ENCODE measurements around the gene NACA2. TPM values are rescaled to one million over a fixed set of nuclear protein-coding genes. Genes with fewer than 3 reads are reported as not detected.
"Not testable (repeated sequence)": the region's sequence is repeated elsewhere in the genome, so short reads cannot be mapped to it uniquely, and the experiment has no call there.

The NACA2 gene
- total RNA-seq, 2 experiments from 2014 or later = not detected

DNA sequence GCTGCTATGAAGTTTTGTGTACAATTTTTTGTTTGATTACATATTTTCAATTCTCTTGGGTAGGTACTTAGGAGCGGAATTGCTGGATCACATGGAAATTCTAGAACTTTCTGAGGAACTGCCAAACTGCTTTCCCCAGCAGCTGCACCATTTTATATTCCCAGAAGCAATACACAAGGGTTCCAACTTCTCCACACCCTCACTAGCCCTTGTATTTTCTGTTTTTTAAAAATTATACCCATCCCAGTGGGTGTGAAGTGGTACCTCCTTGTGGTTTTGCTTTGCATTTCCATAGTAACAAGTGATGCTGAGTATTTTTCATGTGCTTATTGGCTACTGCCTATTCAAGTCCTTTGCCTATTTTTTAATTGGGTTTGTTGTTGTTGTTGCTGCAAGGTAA, 20.9 kb downstream of the NACA2 start:
- ChIA-PET POLR2A (no interaction called here), CTCF (no interaction called here)
- Mint-ChIP-seq H3K27me3 (no peaks in the 10 kb centered on the region), H3K9me3 (peaks cover 12% of the 10 kb centered on the region), H3K4me1 (ENCODE audit: low read depth) (peaks cover 4% of the 10 kb centered on the region), H3K4me3 (no peak overlapping the region), H3K27ac (no peak overlapping the region), H3K36me3 (no peaks in the 10 kb centered on the region)
- no peak for DNase-seq
- intact Hi-C loops (cut with micrococcal nuclease) = no loop called here

DNA sequence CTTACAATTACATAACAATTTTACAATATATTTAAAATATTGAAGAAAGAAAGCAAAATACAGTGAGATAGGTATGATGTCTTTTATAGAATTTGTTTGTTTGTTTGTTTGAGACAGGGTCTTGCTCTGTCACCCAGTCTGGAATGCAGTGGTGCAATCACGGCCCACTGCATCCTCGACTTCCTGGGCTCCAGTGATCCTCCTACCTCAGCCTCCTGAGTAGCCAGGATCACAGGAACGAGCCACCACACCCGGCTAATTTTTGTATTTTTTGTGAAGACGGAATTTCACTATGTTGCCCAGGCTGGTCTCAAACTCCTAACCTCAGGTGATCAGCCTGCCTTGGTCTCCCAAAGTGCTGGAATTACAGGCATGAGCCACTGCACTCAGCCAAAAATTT, 21.5 kb downstream of the NACA2 start:
- H3K27me3 Mint-ChIP-seq; DNase-seq; H3K27ac Mint-ChIP-seq; H3K4me1 Mint-ChIP-seq (ENCODE audit: low read depth); CTCF ChIA-PET; H3K36me3 Mint-ChIP-seq; intact Hi-C loops (cut with micrococcal nuclease); H3K4me3 Mint-ChIP-seq; POLR2A ChIA-PET: not testable (repeated sequence)
- peaks cover 12% of the 10 kb centered on the region for H3K9me3 Mint-ChIP-seq

DNA sequence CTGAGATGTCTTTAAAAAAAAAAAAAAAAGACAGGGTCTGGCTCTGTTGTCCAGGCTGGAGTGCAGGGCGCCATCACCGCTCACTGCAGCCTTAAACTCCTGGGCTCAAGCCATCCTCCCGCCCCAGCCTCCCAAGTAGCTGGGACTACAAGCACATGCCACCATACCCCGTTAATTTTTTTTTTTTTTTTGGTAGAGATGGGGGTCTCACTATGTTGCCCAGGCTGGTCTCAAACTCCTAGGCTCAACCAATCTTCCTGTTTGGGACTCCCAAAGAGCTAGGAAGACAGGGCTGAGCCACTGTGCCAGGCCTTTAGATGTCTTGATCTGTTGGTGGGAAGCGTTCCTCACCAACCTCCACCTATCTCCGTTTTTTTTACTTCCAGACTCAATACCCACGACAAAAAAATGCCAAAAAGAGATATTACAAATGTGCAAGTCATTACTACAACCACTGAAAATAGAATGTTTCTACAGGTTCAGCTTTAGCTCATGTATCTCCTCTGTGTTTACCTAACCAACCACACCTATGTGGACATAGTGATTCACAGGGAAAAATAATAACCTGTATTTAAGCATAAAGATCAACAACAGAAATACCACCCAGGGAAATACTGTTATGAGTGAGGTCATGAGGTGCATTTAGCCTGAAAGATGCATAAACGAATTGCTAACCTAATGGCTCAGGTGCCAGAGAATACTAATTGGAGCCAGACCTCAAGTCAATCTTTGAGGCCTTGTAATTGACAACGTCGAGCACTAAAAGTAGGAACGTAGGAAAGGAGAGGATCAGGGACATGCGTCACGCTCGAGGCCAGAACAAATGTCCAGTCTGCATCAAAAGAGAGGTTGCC, 22.6 kb downstream of the NACA2 start:
- peaks cover 12% of the 10 kb centered on the region for H3K9me3 Mint-ChIP-seq
- H3K4me3 Mint-ChIP-seq = no peak overlapping the region
- ChIA-PET CTCF (interaction anchor here (1.1 kb wide), 1 partner anchor 156 kb away, joined by 3 read pairs; no protein-coding TSS in a partner anchor), POLR2A (no interaction called here)
- peaks cover 4% of the 10 kb centered on the region for H3K4me1 Mint-ChIP-seq (ENCODE audit: low read depth)
- no peak for DNase-seq
- no peaks in the 10 kb centered on the region for H3K36me3 Mint-ChIP-seq
- H3K27me3 Mint-ChIP-seq = no peaks in the 10 kb centered on the region
- H3K27ac Mint-ChIP-seq = no peak overlapping the region
- intact Hi-C loops (cut with micrococcal nuclease) = no loop called here

DNA sequence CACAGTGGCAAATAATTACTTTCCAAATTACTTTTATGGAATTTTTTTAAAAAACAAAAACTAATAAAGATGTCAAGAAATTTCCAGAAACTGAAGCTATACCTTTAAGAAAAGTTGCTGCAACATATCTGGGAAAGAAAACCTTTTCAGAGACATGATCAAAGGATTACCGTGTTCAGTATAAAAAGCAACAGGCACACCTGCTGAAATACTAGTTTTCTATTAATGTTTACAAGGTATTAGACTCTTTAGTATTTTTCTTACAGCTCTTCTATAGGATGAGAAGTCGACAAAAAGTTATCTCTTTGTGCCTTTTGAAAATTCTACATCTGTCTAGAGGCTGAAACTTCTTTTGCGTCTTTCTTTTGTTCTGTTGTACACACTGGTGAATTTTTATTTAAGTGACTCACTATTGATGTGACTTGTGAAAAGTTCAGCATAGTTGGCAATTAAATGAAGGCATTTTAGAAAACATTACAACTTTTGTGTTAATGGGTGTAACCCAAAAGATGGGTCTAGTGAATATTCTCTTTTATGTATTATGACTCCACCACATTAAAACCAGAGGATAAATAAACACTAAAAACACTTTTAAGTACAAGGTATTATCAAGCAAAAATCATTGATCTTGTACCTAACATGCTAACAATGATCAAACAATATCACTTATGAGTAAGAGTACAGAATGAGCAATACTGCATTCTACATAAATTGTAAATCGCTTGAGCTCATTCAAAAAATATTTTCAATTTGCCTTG, 23.8 kb downstream of the NACA2 start:
- Mint-ChIP-seq H3K4me3 (no peak overlapping the region), H3K27ac (no peak overlapping the region), H3K9me3 (peaks cover 12% of the 10 kb centered on the region), H3K36me3 (no peaks in the 10 kb centered on the region), H3K27me3 (no peaks in the 10 kb centered on the region), H3K4me1 (ENCODE audit: low read depth) (peaks cover 4% of the 10 kb centered on the region)
- DNase-seq = no peak
- ChIA-PET POLR2A (no interaction called here), CTCF (interaction anchor here (0.6 to 1.1 kb wide), 2 partner anchors 68 to 155 kb away, joined by 3 read pairs; no protein-coding TSS in a partner anchor)
- intact Hi-C loops (cut with micrococcal nuclease) = no loop called here

DNA sequence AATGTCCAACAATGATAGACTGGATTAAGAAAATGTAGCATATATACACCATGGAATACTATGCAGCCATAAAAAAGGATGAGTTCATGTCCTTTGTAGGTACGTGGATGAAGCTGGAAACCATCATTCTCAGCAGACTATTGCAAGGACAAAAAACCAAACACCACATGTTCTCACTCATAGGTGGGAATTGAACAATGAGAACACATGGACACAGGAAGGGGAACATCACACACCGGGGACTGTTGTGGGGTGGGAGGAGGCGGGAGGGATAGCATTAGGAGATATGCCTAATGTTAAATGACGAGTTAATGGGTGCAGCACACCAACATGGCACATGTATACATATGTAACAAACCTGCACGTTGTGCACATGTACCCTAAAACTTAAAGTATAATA, 24.6 kb downstream of the NACA2 start:
- H3K4me1 Mint-ChIP-seq (ENCODE audit: low read depth); H3K36me3 Mint-ChIP-seq; POLR2A ChIA-PET; H3K27ac Mint-ChIP-seq; H3K27me3 Mint-ChIP-seq; H3K4me3 Mint-ChIP-seq; intact Hi-C loops (cut with micrococcal nuclease); DNase-seq: not testable (repeated sequence)
- CTCF ChIA-PET = interaction anchor here (0.6 kb wide), 1 partner anchor 68 kb away, joined by 3 read pairs; no protein-coding TSS in a partner anchor
- peaks cover 12% of the 10 kb centered on the region for H3K9me3 Mint-ChIP-seq

DNA sequence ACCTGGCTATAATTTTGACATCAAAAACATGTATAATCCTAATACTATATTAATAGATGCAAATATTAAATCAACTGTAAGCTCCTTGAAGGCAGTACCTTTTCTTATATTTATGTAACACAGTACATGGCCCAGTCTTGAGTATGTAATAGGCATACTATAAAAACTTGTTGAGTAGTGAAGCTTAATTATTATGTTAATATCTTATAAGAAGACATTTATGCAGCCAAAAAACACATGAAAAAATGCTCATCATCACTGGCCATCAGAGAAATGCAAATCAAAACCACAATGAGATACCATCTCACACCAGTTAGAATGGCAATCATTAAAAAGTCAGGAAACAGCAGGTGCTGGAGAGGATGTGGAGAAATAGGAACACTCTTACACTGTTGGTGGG, 25.2 kb downstream of the NACA2 start:
- intact Hi-C loops (cut with micrococcal nuclease); H3K36me3 Mint-ChIP-seq; H3K4me3 Mint-ChIP-seq; H3K9me3 Mint-ChIP-seq; H3K27ac Mint-ChIP-seq; H3K27me3 Mint-ChIP-seq; DNase-seq; POLR2A ChIA-PET; H3K4me1 Mint-ChIP-seq (ENCODE audit: low read depth): not testable (repeated sequence)
- CTCF ChIA-PET = interaction anchor here (1.2 kb wide), 1 partner anchor 9 kb away, joined by 3 read pairs; no protein-coding TSS in a partner anchor

DNA sequence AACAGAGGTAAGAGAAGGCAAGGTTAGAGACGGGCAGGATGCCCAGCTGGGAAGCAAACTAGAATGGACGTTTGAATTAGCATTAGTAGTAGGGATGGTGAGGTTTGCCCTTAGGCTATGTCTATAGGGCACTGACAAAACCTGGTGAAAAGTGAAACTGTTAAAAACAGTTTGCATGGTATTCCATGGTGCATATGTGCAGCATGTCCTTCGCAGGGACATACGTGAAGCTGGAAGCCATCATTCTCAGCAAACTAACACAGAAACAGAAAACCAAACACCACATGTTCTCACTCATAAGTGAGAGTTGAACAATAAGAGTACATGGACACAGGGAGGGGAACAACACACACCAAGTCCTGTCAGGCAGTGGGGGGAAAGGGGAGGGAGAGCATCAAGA, 25.8 kb downstream of the NACA2 start:
- H3K27me3 Mint-ChIP-seq = peaks cover 4% of the 10 kb centered on the region
- POLR2A ChIA-PET = no interaction called here
- H3K36me3 Mint-ChIP-seq = no peaks in the 10 kb centered on the region
- CTCF ChIA-PET = interaction anchor here (0.6 to 1.2 kb wide), 3 partner anchors 10 to 56 kb away, joined by 3 read pairs; no protein-coding TSS in a partner anchor
- peaks cover 3% of the 10 kb centered on the region for H3K9me3 Mint-ChIP-seq
- H3K4me3 Mint-ChIP-seq = no peak overlapping the region
- H3K4me1 Mint-ChIP-seq (ENCODE audit: low read depth) = peaks cover 4% of the 10 kb centered on the region
- no peak overlapping the region for H3K27ac Mint-ChIP-seq
- DNase-seq = no peak
- intact Hi-C loops (cut with micrococcal nuclease) = no loop called here

DNA sequence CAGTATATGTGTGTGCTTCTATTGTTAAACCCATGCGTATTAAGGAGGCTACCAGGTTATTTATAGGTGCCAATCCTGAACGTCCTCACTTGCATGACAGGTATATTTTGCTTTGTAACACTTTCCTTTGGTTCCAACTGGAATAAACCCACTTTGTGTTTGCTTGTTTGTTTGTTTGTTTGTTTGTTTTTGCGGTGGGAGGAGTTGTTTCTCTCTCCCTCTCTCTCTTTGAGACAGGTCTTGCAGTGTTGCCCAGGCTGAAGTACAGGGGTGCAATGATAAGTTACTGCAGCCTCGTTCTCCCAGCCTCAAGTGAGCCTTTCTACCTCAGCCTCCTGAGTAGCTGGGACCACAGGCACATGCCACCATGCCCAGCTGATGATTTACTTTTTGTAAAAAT, 28.7 kb downstream of the NACA2 start:
- no peak for DNase-seq
- ChIA-PET POLR2A (no interaction called here), CTCF (no interaction called here)
- intact Hi-C loops (cut with micrococcal nuclease) = no loop called here
- Mint-ChIP-seq H3K27me3 (peaks cover 14% of the 10 kb centered on the region), H3K27ac (no peak overlapping the region), H3K9me3 (no peaks in the 10 kb centered on the region), H3K4me1 (ENCODE audit: low read depth) (peaks cover 1% of the 10 kb centered on the region), H3K36me3 (no peaks in the 10 kb centered on the region), H3K4me3 (no peak overlapping the region)

DNA sequence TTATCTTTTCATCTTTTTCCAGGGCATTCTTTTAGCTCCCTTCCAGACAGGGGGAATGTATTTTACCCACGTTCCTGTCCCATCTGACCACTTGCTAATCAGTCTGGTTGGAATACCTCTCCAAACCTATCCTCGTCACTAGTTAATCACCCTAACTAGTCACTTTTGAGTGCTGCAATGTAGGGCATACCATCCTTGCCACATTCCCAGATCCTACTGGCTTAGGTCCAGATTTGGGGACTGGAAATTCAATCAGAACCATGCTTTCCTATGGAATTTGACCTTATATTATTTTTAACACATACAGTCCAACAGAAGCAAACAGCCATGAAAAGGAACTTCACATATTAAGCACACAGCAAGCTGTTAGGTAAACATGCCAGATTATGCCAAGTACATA, 29.7 kb downstream of the NACA2 start:
- intact Hi-C loops (cut with micrococcal nuclease) = no loop called here
- CTCF ChIA-PET = interaction anchor here (0.5 kb wide), 1 partner anchor 21 kb away, joined by 3 read pairs; no protein-coding TSS in a partner anchor
- no peak for DNase-seq
- POLR2A ChIA-PET = no interaction called here
- Mint-ChIP-seq H3K4me3 (no peak overlapping the region), H3K36me3 (no peaks in the 10 kb centered on the region), H3K9me3 (no peaks in the 10 kb centered on the region), H3K4me1 (ENCODE audit: low read depth) (no peaks in the 10 kb centered on the region), H3K27me3 (peaks cover 14% of the 10 kb centered on the region), H3K27ac (no peak overlapping the region)

DNA sequence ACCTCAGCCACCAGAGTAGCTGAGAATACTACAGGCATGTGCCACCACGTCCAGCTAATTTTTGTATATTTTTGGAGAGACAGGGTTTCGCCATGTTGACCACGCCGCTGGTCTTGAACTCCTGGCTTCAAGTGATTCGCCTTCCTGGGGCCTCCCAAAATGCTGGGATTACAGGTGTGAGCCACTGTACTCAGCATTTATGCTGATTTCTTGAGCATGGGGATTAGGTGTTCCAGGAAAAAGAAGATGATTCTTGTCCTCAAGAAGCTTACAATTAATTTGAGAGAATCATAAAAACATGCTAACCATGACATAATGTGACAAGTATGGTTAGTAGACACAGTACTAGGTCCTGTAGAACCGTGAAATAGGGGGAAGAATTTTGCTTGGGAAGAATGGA, 30.9 kb downstream of the NACA2 start:
- Mint-ChIP-seq H3K9me3 (no peaks in the 10 kb centered on the region), H3K27ac (no peak overlapping the region), H3K4me3 (no peak overlapping the region), H3K36me3 (no peaks in the 10 kb centered on the region), H3K4me1 (ENCODE audit: low read depth) (peaks cover 3% of the 10 kb centered on the region), H3K27me3 (peaks cover 15% of the 10 kb centered on the region)
- DNase-seq = no peak
- ChIA-PET CTCF (no interaction called here), POLR2A (no interaction called here)
- intact Hi-C loops (cut with micrococcal nuclease) = no loop called here

DNA sequence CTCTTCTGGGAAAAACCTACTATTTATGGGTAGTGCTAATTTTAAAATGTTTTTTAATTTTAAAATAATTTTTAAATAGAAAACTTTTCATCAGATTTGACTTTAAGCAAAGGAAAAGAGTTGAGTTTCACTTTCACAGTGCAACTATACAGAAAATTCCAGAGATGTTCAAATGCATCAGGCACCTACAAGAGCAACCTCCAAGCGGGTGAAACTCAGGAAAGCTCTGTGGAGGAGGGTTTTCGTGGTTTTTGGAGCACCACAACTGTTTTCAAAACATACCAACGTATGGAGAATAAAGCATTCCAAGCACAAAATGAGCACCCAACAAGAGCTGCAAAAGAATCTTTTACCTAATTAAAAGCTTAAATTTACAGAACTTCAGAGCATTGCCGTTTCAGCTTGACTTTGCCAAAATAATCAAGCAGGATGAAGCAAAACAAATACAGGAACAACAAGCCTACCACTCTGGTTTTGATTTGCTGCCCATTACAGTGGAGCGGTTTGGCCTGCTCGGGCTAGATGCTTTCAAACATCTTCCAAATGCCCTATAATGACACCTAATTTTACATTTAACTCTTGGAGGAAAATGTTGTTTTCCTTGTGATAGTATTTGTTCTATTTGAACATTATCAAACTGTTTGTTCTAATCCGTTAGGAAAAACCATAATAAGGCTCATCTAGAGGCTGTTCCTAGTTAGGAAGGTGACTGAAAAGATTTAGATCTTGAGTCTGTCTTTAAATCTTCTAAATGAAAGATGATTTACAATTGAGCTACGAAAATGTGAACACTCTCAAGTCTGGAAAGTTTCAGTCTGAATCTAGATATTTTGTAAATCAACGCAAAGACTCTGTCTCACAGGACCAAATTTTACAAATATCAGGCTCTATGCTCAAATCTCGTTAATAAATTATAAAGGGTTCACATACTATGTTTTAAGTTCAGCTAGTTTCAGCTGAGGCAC, 34.5 kb downstream of the NACA2 start:
- Mint-ChIP-seq H3K4me1 (ENCODE audit: low read depth) (peaks cover 5% of the 10 kb centered on the region), H3K9me3 (no peaks in the 10 kb centered on the region), H3K27ac (no peak overlapping the region), H3K27me3 (peaks cover 25% of the 10 kb centered on the region), H3K4me3 (no peak overlapping the region), H3K36me3 (no peaks in the 10 kb centered on the region)
- intact Hi-C loops (cut with micrococcal nuclease) = no loop called here
- DNase-seq = no peak
- ChIA-PET CTCF (no interaction called here), POLR2A (interaction anchor here (1.0 kb wide), 1 partner anchor 144 kb away, joined by 3 read pairs; no protein-coding TSS in a partner anchor)

DNA sequence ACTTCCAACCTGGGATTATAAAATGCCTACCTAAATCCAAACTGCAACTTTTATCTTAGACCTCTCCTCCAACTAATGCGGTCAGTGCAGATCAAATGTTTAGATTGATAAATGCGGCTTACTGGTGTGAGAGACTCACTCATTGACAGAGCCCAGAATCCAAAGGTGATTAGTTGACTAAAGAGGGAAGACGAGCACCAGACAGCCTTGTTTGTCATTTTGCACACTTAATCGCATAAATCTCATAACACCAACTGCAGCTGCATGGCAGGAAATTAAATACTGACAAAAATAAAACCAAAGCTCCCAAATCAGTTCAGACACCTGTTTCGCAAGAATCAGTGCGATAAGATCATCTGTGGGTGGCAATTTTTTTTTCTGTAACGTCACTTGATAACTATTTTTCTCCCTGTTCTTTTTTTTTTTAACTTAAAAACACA, 35.9 kb downstream of the NACA2 start:
- Mint-ChIP-seq H3K4me3 (no peak overlapping the region), H3K36me3 (no peaks in the 10 kb centered on the region), H3K9me3 (no peaks in the 10 kb centered on the region), H3K4me1 (ENCODE audit: low read depth) (peaks cover 5% of the 10 kb centered on the region), H3K27me3 (peaks cover 24% of the 10 kb centered on the region), H3K27ac (no peak overlapping the region)
- DNase-seq = no peak
- intact Hi-C loops (cut with micrococcal nuclease) = no loop called here
- ChIA-PET CTCF (no interaction called here), POLR2A (no interaction called here)
